Activated T-helper 1 cell treated with anti-CD3 and anti-CD28 coated beads, Interleukin-12 subunit alpha, Interleukin-12 subunit beta, Interleukin-2, Interleukin-4 antibody, amounts not matched to agents 30 ng/mL and 10 ng/mL and 1 ng/mL, durations not matched to agents 14 hours and 24 hours and 36 hours (primary cell): ENCODE data around the gene PNMT. TPM values are rescaled to one million over a fixed set of nuclear protein-coding genes. Genes with fewer than 3 reads are reported as not detected.

Source experiments
- DNase-seq: peaks from one replicate; pipeline ENCODE4 v3.0.0; 2021; ENCODE audit warnings: low spot score
- H3K27ac Mint-ChIP-seq: one replicate; pipeline ENCODE4 v1.8.0; 2021; ENCODE audit warnings: mild to moderate bottlenecking, mixed read lengths
- H3K27me3 Mint-ChIP-seq: one replicate; pipeline ENCODE4 v1.8.0; 2022; ENCODE audit warnings: mild to moderate bottlenecking, moderate library complexity, mixed read lengths; ENCODE audit not compliant: insufficient read depth
- H3K36me3 Mint-ChIP-seq: one replicate; pipeline ENCODE4 v1.8.0; 2021; ENCODE audit warnings: low read depth, mixed read lengths
- H3K4me1 Mint-ChIP-seq: one replicate; pipeline ENCODE4 v1.8.0; 2021; ENCODE audit warnings: low read depth, mixed read lengths
- H3K4me3 Mint-ChIP-seq: one replicate; pipeline ENCODE4 v1.8.0; 2021; ENCODE audit warnings: mild to moderate bottlenecking, moderate library complexity, mixed read lengths
- H3K9me3 Mint-ChIP-seq: one replicate; pipeline ENCODE4 v1.8.0; 2021; ENCODE audit warnings: mixed read lengths
- intact Hi-C: fragments of 100-400 bp; cut with micrococcal nuclease; formaldehyde crosslinking; loops from one replicate; pipeline ENCODE4 v1.15.1; 2024
- total RNA-seq: library from RNA; stranded (reverse); gene quantifications from 2 replicates; pipeline ENCODE4 v1.2.3, GENCODE V29; 2022

Gene PNMT
- total RNA-seq, 1 donor from 2014 or later = not detected

GRCh38 chr17:39679521-39680192 lies 11.4 kb downstream of the PNMT start:
- H3K4me3 Mint-ChIP-seq = no peak overlapping the region
- no peaks in the 10 kb centered on the region for H3K27me3 Mint-ChIP-seq
- no peaks in the 10 kb centered on the region for H3K9me3 Mint-ChIP-seq
- H3K36me3 Mint-ChIP-seq = peaks cover 17% of the 10 kb centered on the region
- H3K4me1 Mint-ChIP-seq = peaks cover 52% of the 10 kb centered on the region
- peak overlapping the region; percentile 85 for H3K27ac Mint-ChIP-seq
- peak; percentile 22 for DNase-seq
- intact Hi-C loops = loop anchor here (1.0 kb wide), 1 partner anchor 9 kb away; the partner anchor contains the start of gene PGAP3

- H3K9me3 Mint-ChIP-seq = no peaks in the 10 kb centered on the region
- intact Hi-C loops = no loop called here
Measured at GRCh38 chr17:39683295-39683939, 15.2 kb downstream of the PNMT start.

DNA sequence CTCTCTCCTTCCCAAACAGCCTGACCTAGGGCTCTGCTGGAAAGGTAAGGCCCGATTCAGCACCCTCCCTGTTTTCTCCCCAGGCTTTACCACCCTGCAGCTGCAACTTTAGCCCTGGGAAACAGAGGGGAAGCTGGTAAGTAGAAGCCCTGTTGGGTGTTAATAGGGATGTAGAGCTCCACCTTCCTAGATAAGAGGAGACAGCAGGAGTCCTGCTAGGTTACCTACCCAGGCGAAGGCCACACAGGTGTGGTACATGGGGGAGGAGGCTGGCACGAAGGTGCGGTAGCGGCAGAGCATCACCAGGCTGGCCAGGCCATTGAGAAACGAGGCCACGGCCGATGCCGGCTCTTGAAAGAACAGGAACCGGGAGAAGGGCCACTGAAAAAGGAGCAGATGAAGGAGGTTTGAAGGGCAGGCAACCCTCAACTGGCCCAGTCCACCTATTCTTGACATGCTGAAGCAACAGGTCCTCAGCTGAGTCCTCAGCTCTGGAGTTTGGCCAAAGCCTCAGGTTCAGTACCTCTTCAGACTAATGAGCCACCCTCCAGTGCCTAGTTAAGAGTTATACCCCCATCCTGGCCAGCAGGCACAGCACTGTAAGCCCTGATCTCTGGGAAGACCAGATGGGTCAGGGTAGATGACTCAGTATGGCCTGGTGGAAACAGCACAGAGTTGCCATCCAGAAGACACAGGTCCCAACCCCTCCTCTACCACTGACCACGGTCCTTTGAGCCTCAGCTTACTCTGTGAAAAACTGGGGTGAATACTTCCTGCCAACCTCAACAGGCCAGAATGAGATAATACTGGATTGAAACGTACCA lies 16.3 kb downstream of the PNMT start:
- intact Hi-C loops = loop anchor here (5.0 kb wide), 1 partner anchor 178 kb away; the partner anchor contains the start of gene IKZF3
- no peak overlapping the region for H3K4me3 Mint-ChIP-seq

More at GRCh38 chr17:39683295-39683939, 15.2 kb downstream of the PNMT start:
- DNase-seq = no peak
- Mint-ChIP-seq H3K36me3 (peaks cover 24% of the 10 kb centered on the region), H3K4me1 (peaks cover 39% of the 10 kb centered on the region), H3K4me3 (no peak overlapping the region), H3K27ac (no peak overlapping the region), H3K27me3 (no peaks in the 10 kb centered on the region)

DNA sequence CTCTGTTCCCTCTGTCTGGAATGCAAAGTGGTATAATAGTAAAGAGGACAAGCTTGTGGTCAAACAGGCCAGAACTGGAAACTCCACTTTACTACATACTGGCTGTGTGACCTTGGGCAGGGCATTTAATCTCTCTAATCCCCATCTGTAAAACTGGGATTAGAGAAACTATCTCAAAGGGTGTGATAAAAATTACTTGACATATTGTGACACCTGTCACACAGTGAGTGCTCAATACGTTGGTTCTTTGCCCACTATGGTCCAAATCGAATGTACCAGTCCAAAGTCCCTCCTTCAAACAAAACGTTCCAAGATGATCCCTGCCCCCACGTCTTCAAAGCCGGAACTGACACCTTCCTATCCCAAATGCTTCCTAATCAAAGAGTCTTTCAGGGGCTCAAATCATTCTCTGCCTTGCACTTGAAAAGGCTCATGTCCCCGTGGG lies 18.9 kb downstream of the PNMT start:
- H3K36me3 Mint-ChIP-seq = peaks cover 14% of the 10 kb centered on the region
- DNase-seq = no peak
- peak overlapping the region; percentile 94 for H3K4me3 Mint-ChIP-seq
- intact Hi-C loops = loop anchor here (1.0 to 5.0 kb wide), 2 partner anchors 50 to 175 kb away; partner anchors contain the start of genes IKZF3 and STARD3
- no peaks in the 10 kb centered on the region for H3K27me3 Mint-ChIP-seq
- H3K4me1 Mint-ChIP-seq = peaks cover 22% of the 10 kb centered on the region
- no peaks in the 10 kb centered on the region for H3K9me3 Mint-ChIP-seq
- H3K27ac Mint-ChIP-seq = no peak overlapping the region

More for the DNA sequence above, 16.3 kb downstream of the PNMT start:
- no peak for DNase-seq
- peaks cover 25% of the 10 kb centered on the region for H3K36me3 Mint-ChIP-seq
- no peaks in the 10 kb centered on the region for H3K9me3 Mint-ChIP-seq
- H3K27me3 Mint-ChIP-seq = no peaks in the 10 kb centered on the region
- H3K4me1 Mint-ChIP-seq = peaks cover 36% of the 10 kb centered on the region
- no peak overlapping the region for H3K27ac Mint-ChIP-seq

- DNase-seq = peak; percentile 73
Measured at GRCh38 chr17:39687546-39688474, 19.6 kb downstream of the PNMT start, which contains the start of gene PGAP3. Gene PGAP3, minus strand, starts transcription at chr17:39688057. Its CDS starts 43 bp downstream, at chr17:39688014.

GRCh38 chr17:39688475-39688835 lies 20.2 kb downstream of the PNMT start:
- Mint-ChIP-seq H3K27ac (peak overlapping the region; percentile 69), H3K27me3 (no peaks in the 10 kb centered on the region), H3K4me3 (peak overlapping the region; percentile 94), H3K36me3 (peaks cover 13% of the 10 kb centered on the region), H3K9me3 (no peaks in the 10 kb centered on the region), H3K4me1 (peaks cover 22% of the 10 kb centered on the region)
- intact Hi-C loops = loop anchor here (1.0 to 5.0 kb wide), 6 partner anchors 9 to 292 kb away; partner anchors contain the start of genes CDK12, IKZF3, MIEN1 and PSMD3
- no peak for DNase-seq

More at GRCh38 chr17:39687546-39688474, 19.6 kb downstream of the PNMT start, which contains the start of gene PGAP3:
- peaks cover 22% of the 10 kb centered on the region for H3K4me1 Mint-ChIP-seq
- peak within 1 kb of the TSS; percentile 69 for H3K27ac Mint-ChIP-seq
- peaks cover 14% of the 10 kb centered on the region for H3K36me3 Mint-ChIP-seq
- no peaks in the 10 kb centered on the region for H3K9me3 Mint-ChIP-seq
- peak within 1 kb of the TSS; percentile 94 for H3K4me3 Mint-ChIP-seq
- intact Hi-C loops = loop anchor here (1.0 to 5.0 kb wide), 7 partner anchors 9 to 293 kb away; partner anchors contain the start of genes CDK12, IKZF3, MIEN1 and PSMD3
- H3K27me3 Mint-ChIP-seq = no peaks in the 10 kb centered on the region

DNA sequence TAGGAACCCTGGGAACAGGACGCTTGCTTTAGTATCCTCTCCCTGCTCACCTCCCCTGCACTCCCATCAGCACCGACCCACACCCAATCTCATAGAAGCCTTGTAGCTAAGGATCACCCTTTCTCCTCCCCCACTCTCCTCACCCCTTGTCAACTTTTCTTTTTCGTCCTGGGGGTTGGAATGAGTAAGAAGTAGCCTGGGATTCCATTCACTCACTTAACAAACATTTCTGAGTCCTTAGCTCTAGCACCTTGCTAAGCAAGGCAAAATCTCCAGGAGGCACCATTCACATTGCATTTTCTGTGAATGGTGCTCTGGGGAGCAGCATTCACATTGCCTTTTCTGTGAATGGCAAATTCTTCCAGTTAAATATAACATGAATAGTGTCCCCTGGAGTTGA lies 20.7 kb downstream of the PNMT start:
- peaks cover 22% of the 10 kb centered on the region for H3K4me1 Mint-ChIP-seq
- H3K4me3 Mint-ChIP-seq = peak overlapping the region; percentile 94
- H3K27ac Mint-ChIP-seq = no peak overlapping the region
- intact Hi-C loops = loop anchor here (1.0 to 5.0 kb wide), 6 partner anchors 10 to 292 kb away; partner anchors contain the start of genes CDK12, IKZF3, MIEN1 and PSMD3
- no peak for DNase-seq
- H3K9me3 Mint-ChIP-seq = no peaks in the 10 kb centered on the region
- peaks cover 13% of the 10 kb centered on the region for H3K36me3 Mint-ChIP-seq
- H3K27me3 Mint-ChIP-seq = no peaks in the 10 kb centered on the region

DNA sequence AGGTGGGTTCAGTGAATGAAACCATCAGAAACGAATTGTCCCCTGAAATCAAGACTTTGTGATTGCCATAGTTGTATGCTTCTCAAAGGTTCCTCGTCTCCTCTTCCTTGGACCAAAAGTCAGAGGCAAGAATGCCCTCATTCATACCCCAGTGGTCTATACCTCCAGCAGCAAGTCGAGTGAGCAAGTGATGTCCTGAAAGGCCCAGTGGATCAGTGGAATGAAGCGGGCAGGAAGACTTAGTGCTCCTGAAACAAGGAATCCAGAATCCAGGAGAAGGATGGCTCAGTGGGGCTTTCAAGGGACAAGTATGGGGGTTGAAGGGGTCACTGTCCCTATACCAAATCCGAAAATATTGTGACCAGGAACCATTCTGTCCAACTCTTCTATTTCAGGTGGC lies 26.3 kb downstream of the PNMT start:
- H3K27me3 Mint-ChIP-seq = peaks cover 15% of the 10 kb centered on the region
- H3K9me3 Mint-ChIP-seq = no peaks in the 10 kb centered on the region
- no peaks in the 10 kb centered on the region for H3K36me3 Mint-ChIP-seq
- no peak overlapping the region for H3K4me3 Mint-ChIP-seq
- no peaks in the 10 kb centered on the region for H3K4me1 Mint-ChIP-seq
- H3K27ac Mint-ChIP-seq = no peak overlapping the region
- intact Hi-C loops = no loop called here
- no peak for DNase-seq

DNA sequence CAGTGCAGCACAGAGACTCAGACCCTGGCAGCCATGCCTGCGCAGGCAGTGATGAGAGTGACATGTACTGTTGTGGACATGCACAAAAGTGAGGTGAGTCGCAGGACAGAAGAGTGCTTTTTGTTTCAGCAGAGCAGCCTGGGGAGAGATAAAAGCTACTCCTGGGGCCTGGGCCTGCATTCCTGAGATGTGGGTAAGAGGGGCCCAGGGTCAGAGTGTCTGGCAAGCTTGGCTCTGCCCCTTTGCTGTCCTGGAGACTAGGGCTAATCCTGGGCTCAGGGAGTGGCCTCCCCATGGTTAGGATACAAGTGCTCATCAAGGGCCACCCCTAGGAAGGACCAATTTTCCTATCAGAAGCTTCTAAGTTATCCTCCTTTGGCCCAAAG lies 26.8 kb downstream of the PNMT start:
- H3K9me3 Mint-ChIP-seq = no peaks in the 10 kb centered on the region
- no peak overlapping the region for H3K4me3 Mint-ChIP-seq
- H3K36me3 Mint-ChIP-seq = no peaks in the 10 kb centered on the region
- H3K4me1 Mint-ChIP-seq = no peaks in the 10 kb centered on the region
- H3K27ac Mint-ChIP-seq = no peak overlapping the region
- DNase-seq = no peak
- intact Hi-C loops = no loop called here
- H3K27me3 Mint-ChIP-seq = peaks cover 18% of the 10 kb centered on the region

GRCh38 chr17:39696731-39697130 lies 28.5 kb downstream of the PNMT start:
- Mint-ChIP-seq H3K4me1 (no peaks in the 10 kb centered on the region), H3K36me3 (no peaks in the 10 kb centered on the region), H3K4me3 (no peak overlapping the region), H3K27ac (no peak overlapping the region), H3K9me3 (no peaks in the 10 kb centered on the region), H3K27me3 (peaks cover 31% of the 10 kb centered on the region)
- no peak for DNase-seq
- intact Hi-C loops = no loop called here

GRCh38 chr17:39697961-39698360 lies 29.7 kb downstream of the PNMT start:
- intact Hi-C loops = no loop called here
- H3K4me1 Mint-ChIP-seq = no peaks in the 10 kb centered on the region
- H3K27ac Mint-ChIP-seq = no peak overlapping the region
- no peak for DNase-seq
- H3K9me3 Mint-ChIP-seq = no peaks in the 10 kb centered on the region
- H3K27me3 Mint-ChIP-seq = peaks cover 41% of the 10 kb centered on the region
- no peaks in the 10 kb centered on the region for H3K36me3 Mint-ChIP-seq
- no peak overlapping the region for H3K4me3 Mint-ChIP-seq
